Measurements from ENCODE around the gene STAC2. TPM values are rescaled to one million over a fixed set of nuclear protein-coding genes. Genes with fewer than 3 reads are reported as not detected.

The STAC2 gene
- total RNA-seq, 1 donor from 2014 or later: 0.98 TPM

GRCh38 chr17:39212195-39212810 is 13.4 kb downstream of the STAC2 start:
- H3K27me3 ChIP-seq: no peaks in the 10 kb centered on the region
- no peak overlapping the region for H3K27ac ChIP-seq
- DNase-seq (ENCODE audit: extremely low spot score in 2 of 2): no peak
- no peak for TF ChIP-seq POLR2A (IDR thresholded peaks at IDR 0.05)
- TF ChIP-seq CTCF (IDR thresholded peaks at IDR 0.05): no peak
- TF ChIP-seq POLR2AphosphoS5 (IDR thresholded peaks at IDR 0.05; ENCODE audit: insufficient read depth in 1 of 2, low read depth in 1 of 2): no peak
- H3K9me3 ChIP-seq: no peaks in the 10 kb centered on the region
- intact Hi-C loops (cut with DNase I): no loop called here
- H3K36me3 ChIP-seq: no peaks in the 10 kb centered on the region
- no peak overlapping the region for H3K4me3 ChIP-seq
- peaks cover 31% of the 10 kb centered on the region for H3K4me1 ChIP-seq

- intact Hi-C loops (cut with DNase I): no loop called here
- Histone ChIP-seq H3K9me3 (no peaks in the 10 kb centered on the region), H3K4me3 (peak overlapping the region; percentile 34 to 39), H3K27ac (peak overlapping the region; percentile 21), H3K27me3 (no peaks in the 10 kb centered on the region), H3K36me3 (peaks cover 0 to 2% of the 10 kb centered on the region in 2 donors), H3K4me1 (peaks cover 31% of the 10 kb centered on the region)
- TF ChIP-seq POLR2A (IDR thresholded peaks at IDR 0.05): no peak
- TF ChIP-seq CTCF (IDR thresholded peaks at IDR 0.05): no peak
- TF ChIP-seq POLR2AphosphoS5 (IDR thresholded peaks at IDR 0.05; ENCODE audit: insufficient read depth in 1 of 2, low read depth in 1 of 2): no peak
- DNase-seq (ENCODE audit: extremely low spot score in 2 of 2): no peak
These were observed 15.7 kb downstream of the STAC2 start for GRCh38 chr17:39210093-39210434.

- DNase-seq (ENCODE audit: extremely low spot score in 2 of 2): no peak
- TF ChIP-seq POLR2AphosphoS5 (IDR thresholded peaks at IDR 0.05; ENCODE audit: insufficient read depth in 1 of 2, low read depth in 1 of 2) (peak; percentile 33 to 75), POLR2A (IDR thresholded peaks at IDR 0.05) (no peak)
These were observed 16.2 kb downstream of the STAC2 start for GRCh38 chr17:39209317-39210092.

GRCh38 chr17:39208893-39209292 is 16.9 kb downstream of the STAC2 start:
- H3K27me3 ChIP-seq: no peaks in the 10 kb centered on the region
- peaks cover 31% of the 10 kb centered on the region for H3K4me1 ChIP-seq
- H3K4me3 ChIP-seq: no peak overlapping the region
- H3K27ac ChIP-seq: no peak overlapping the region
- H3K36me3 ChIP-seq: peaks cover 0 to 14% of the 10 kb centered on the region in 2 donors
- no peak for DNase-seq (ENCODE audit: extremely low spot score in 2 of 2)
- TF ChIP-seq CTCF (IDR thresholded peaks at IDR 0.05) (no peak), POLR2A (IDR thresholded peaks at IDR 0.05) (no peak), POLR2AphosphoS5 (IDR thresholded peaks at IDR 0.05; ENCODE audit: insufficient read depth in 1 of 2, low read depth in 1 of 2) (no peak)
- intact Hi-C loops (cut with DNase I): no loop called here
- H3K9me3 ChIP-seq: no peaks in the 10 kb centered on the region

More at GRCh38 chr17:39209317-39210092, 16.2 kb downstream of the STAC2 start:
- Histone ChIP-seq H3K27ac (peak overlapping the region; percentile 21), H3K27me3 (no peaks in the 10 kb centered on the region), H3K36me3 (peaks cover 0 to 7% of the 10 kb centered on the region in 2 donors), H3K4me3 (peak overlapping the region; percentile 34 to 39), H3K4me1 (peaks cover 31% of the 10 kb centered on the region), H3K9me3 (no peaks in the 10 kb centered on the region)
- intact Hi-C loops (cut with DNase I): no loop called here

GRCh38 chr17:39208136-39208535 is 17.6 kb downstream of the STAC2 start:
- intact Hi-C loops (cut with DNase I): no loop called here
- peaks cover 30% of the 10 kb centered on the region for H3K4me1 ChIP-seq
- H3K27ac ChIP-seq: no peak overlapping the region
- no peaks in the 10 kb centered on the region for H3K9me3 ChIP-seq
- no peak overlapping the region for H3K4me3 ChIP-seq
- H3K36me3 ChIP-seq: peaks cover 0 to 21% of the 10 kb centered on the region in 2 donors
- TF ChIP-seq CTCF (IDR thresholded peaks at IDR 0.05) (no peak), POLR2A (IDR thresholded peaks at IDR 0.05) (no peak), POLR2AphosphoS5 (IDR thresholded peaks at IDR 0.05; ENCODE audit: insufficient read depth in 1 of 2, low read depth in 1 of 2) (no peak)
- no peak for DNase-seq (ENCODE audit: extremely low spot score in 2 of 2)
- no peaks in the 10 kb centered on the region for H3K27me3 ChIP-seq

Measured in vagina (tissue), 2 donors.